IPS DF 6.9 (cell line): ENCODE measurements around the gene TMEM139.
"Not testable (repeated sequence)": the region's sequence is repeated elsewhere in the genome, so short reads cannot be mapped to it uniquely, and the experiment has no call there.

Experiments
- DNase-seq: peaks from one replicate; pipeline ENCODE4 v3.0.0-alpha.2; 2013; ENCODE audit warnings: low read depth, low spot score
- H3K27ac ChIP-seq: one replicate; pipeline ENCODE4 v1.5.1; 2013; ENCODE audit warnings: low read length, control low read depth
- H3K27me3 ChIP-seq: 2 replicates; pipeline ENCODE4 v1.6.1; 2013; ENCODE audit warnings: mild to moderate bottlenecking, low read length; ENCODE audit not compliant: control insufficient read depth, insufficient read depth
- H3K36me3 ChIP-seq: 2 replicates; pipeline ENCODE4 v1.6.1; 2013; ENCODE audit warnings: low read length; ENCODE audit not compliant: control insufficient read depth, insufficient read depth
- H3K4me1 ChIP-seq: 2 replicates; pipeline ENCODE4 v1.6.1; 2013; ENCODE audit warnings: low read length; ENCODE audit not compliant: control insufficient read depth, insufficient read depth
- H3K4me3 ChIP-seq: 2 replicates; pipeline ENCODE4 v1.5.1; 2013; ENCODE audit warnings: mild to moderate bottlenecking, low read length
- H3K9me3 ChIP-seq: 2 replicates; pipeline ENCODE4 v1.6.1; 2013; ENCODE audit warnings: low read length, inconsistent platforms; ENCODE audit not compliant: control insufficient read depth, insufficient read depth
- WGBS: extraction: QIAGEN DNeasy Blood & Tissue Kit; methylation state at CpG from one replicate; pipeline ENCODE4 v1.1.7; 2013; ENCODE audit warnings: mixed read lengths, missing lambda C conversion rate; ENCODE audit not compliant: insufficient read length, insufficient coverage; 5-methylcytosine and 5-hydroxymethylcytosine counted together

The TMEM139 gene

DNA sequence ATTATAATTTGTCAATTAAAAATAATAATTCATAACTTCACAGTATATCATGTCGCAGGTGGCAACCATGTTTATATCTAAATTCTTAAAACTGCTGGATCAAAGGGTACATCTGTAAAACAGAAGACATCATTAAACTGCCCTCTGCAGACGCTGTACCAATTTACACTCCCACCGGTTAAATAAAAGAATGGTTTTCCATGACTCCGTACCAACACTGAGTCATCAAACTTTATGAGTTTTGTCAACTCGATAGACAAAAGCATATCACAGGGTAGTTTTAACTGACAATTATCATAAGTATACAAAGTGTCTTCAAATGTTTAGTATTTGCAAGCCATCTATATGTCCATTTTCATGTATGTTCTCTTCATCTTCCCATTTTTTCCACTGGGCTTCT is 27.3 kb upstream of the TMEM139 start:
- H3K4me3 ChIP-seq: no peak overlapping the region

GRCh38 chr7:143258831-143259230 is 25.9 kb upstream of the TMEM139 start:
- no peak for DNase-seq
- no peaks in the 10 kb centered on the region for H3K36me3 ChIP-seq
- H3K27ac ChIP-seq: no peak overlapping the region
- H3K4me1 ChIP-seq: no peaks in the 10 kb centered on the region
- no peak overlapping the region for H3K4me3 ChIP-seq
- no CpG with 5 or more reads among the region's 2 CpGs for WGBS
- no peaks in the 10 kb centered on the region for H3K27me3 ChIP-seq
- H3K9me3 ChIP-seq: no peaks in the 10 kb centered on the region

More for the DNA sequence above, 27.3 kb upstream of the TMEM139 start:
- DNase-seq: no peak
- Histone ChIP-seq H3K36me3 (no peaks in the 10 kb centered on the region), H3K27me3 (no peaks in the 10 kb centered on the region), H3K27ac (no peak overlapping the region), H3K4me1 (no peaks in the 10 kb centered on the region), H3K9me3 (no peaks in the 10 kb centered on the region)
- WGBS: no CpG with 5 or more reads among the region's 5 CpGs

DNA sequence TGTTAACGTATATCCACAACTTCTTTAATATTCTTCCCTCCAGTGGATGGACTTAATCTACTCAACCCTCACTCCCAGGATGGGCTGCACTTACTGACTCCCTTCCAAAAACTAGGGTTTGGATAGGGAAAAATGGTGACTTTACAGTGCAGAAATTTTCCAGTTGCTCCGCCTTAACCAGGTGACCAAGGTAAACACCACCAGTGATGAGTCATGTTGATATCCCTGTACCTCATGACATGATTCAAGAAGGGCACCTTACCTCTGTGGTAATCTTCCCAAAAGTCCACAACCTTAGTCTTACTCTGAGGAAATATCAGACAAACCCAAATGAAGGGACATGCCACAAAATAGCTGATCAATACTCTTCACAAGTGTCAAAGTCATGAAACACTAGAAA is 25.0 kb upstream of the TMEM139 start:
- Histone ChIP-seq H3K4me1 (no peaks in the 10 kb centered on the region), H3K27ac (no peak overlapping the region)
- no CpG with 5 or more reads among the region's 2 CpGs for WGBS

GRCh38 chr7:143261901-143262300 is 22.9 kb upstream of the TMEM139 start:
- no peak overlapping the region for H3K27ac ChIP-seq
- H3K4me3 ChIP-seq: no peak overlapping the region
- WGBS: no CpG with 5 or more reads among the region's 1 CpG
- no peaks in the 10 kb centered on the region for H3K9me3 ChIP-seq
- DNase-seq: no peak
- H3K4me1 ChIP-seq: no peaks in the 10 kb centered on the region
- H3K27me3 ChIP-seq: no peaks in the 10 kb centered on the region
- H3K36me3 ChIP-seq: no peaks in the 10 kb centered on the region

More for the DNA sequence above, 25.0 kb upstream of the TMEM139 start:
- Histone ChIP-seq H3K27me3 (no peaks in the 10 kb centered on the region), H3K9me3 (no peaks in the 10 kb centered on the region), H3K4me3 (no peak overlapping the region), H3K36me3 (no peaks in the 10 kb centered on the region)
- no peak for DNase-seq

DNA sequence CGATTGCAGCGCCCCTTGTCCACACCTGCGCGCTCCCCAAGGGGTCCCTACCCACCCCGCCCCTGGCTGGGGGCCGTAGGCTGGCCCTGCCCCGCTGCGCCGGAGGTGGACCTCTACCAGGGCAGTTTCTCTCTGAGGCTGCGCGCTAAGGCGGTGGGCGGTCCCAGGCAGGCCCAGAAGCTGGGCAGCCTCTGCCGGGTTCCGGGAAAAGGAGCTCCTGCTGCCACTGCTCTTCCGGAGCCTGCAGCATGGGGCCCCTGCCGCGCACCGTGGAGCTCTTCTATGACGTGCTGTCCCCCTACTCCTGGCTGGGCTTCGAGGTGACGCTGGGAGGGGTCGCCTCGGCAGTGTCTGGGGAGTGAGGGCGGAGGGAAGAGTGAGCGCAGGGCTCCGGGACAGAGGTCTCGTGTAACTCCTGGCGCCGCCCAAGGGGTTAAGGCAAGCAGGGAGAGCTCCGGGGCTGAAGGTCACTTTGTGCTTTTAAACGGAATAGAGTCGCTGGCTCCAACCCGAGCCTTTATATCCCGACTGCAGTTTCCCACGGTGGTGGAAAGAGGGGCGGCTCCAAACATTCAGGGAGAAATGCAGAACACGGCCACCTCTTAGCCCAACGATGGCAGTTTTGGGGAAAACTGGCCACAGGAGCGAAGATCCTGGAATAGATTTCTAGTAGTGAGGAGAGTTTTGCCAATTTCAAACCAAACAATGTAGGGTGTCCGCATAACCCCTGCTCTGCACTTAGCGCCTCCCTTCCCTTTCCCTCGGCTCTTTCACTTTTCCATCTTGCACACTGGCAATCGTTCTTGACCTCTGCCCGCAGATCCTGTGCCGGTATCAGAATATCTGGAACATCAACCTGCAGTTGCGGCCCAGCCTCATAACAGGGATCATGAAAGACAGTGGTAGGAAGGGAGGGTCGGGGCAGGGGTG is 21.2 kb upstream of the TMEM139 start, which contains the start of gene GSTK1:
TSS of gene GSTK1 (plus strand) at position 176 of the 930 bp plus-strand sequence. CDS start at position 249, 73 bp downstream.
- Histone ChIP-seq H3K4me1 (no peaks in the 10 kb centered on the region), H3K27ac (no peak within 1 kb of the TSS), H3K4me3 (peak within 1 kb of the TSS; percentile 49; the same call in 1 of the 2 replicates), H3K36me3 (peaks cover 2% of the 10 kb centered on the region; the same call in 1 of the 2 replicates), H3K27me3 (no peaks in the 10 kb centered on the region), H3K9me3 (no peaks in the 10 kb centered on the region)
- WGBS: no CpG with 5 or more reads among the region's 48 CpGs
- DNase-seq: peak; percentile 25

DNA sequence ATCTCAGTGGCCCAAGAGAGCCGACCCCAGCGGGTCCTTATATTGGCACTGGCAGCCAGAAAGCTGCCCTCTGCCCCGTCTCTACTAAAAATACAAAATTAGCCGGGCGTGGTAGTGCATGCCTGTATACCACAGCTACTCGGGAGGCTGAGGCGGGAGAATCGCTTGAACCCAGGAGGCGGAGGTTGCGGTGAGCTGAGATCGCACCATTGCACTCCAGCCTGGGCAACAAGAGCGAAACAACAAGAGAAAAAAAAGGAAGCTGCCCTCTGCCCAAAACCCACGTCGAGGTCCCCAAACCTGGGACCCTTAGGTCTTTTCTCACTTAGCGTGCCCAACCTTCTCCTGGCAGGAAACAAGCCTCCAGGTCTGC is 20.6 kb upstream of the TMEM139 start:
- H3K4me3 ChIP-seq, H3K9me3 ChIP-seq, H3K27me3 ChIP-seq, H3K27ac ChIP-seq, H3K36me3 ChIP-seq, H3K4me1 ChIP-seq, DNase-seq: not testable (repeated sequence)
- WGBS: no CpG with 5 or more reads among the region's 15 CpGs

- Histone ChIP-seq H3K36me3 (peaks cover 6% of the 10 kb centered on the region; the same call in 1 of the 2 replicates), H3K27me3 (no peaks in the 10 kb centered on the region), H3K4me1 (no peaks in the 10 kb centered on the region), H3K9me3 (no peaks in the 10 kb centered on the region), H3K27ac (no peak overlapping the region), H3K4me3 (no peak overlapping the region)
- WGBS: no CpG with 5 or more reads among the region's 15 CpGs
- DNase-seq: no peak
Observed at GRCh38 chr7:143265017-143265693, 19.6 kb upstream of the TMEM139 start.

- WGBS: no CpG with 5 or more reads among the region's 5 CpGs
Observed at GRCh38 chr7:143269251-143269650, 15.5 kb upstream of the TMEM139 start.

DNA sequence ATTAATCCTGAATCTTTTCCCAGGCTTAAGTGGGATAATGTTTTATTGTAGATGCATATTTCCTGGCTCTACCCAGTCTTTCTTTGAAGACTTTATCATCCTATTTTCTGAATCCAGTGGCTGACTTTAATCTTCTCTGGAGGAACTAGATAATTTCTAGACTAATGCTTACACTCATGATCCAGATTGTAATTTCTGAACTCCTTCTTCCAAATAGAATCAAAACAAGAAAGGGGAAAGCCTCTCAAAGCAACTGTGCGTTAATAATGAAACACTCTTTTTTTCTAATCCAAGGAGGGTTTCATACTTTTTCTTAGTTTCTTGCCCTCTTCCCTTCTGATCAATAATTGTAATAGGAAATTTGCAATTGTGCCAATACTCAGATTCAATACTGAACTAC is 13.5 kb upstream of the TMEM139 start:
- WGBS: no CpG with 5 or more reads among the region's 1 CpG
- Histone ChIP-seq H3K4me3 (no peak overlapping the region), H3K9me3 (no peaks in the 10 kb centered on the region), H3K27ac (no peak overlapping the region), H3K36me3 (peaks cover 6% of the 10 kb centered on the region; the same call in 1 of the 2 replicates), H3K4me1 (no peaks in the 10 kb centered on the region), H3K27me3 (no peaks in the 10 kb centered on the region)
- DNase-seq: no peak

More at GRCh38 chr7:143269251-143269650, 15.5 kb upstream of the TMEM139 start:
- H3K4me1 ChIP-seq: no peaks in the 10 kb centered on the region
- peaks cover 6% of the 10 kb centered on the region; the same call in 1 of the 2 replicates for H3K36me3 ChIP-seq
- DNase-seq: no peak
- H3K9me3 ChIP-seq: no peaks in the 10 kb centered on the region
- H3K27ac ChIP-seq: no peak overlapping the region
- H3K27me3 ChIP-seq: no peaks in the 10 kb centered on the region
- H3K4me3 ChIP-seq: no peak overlapping the region

DNA sequence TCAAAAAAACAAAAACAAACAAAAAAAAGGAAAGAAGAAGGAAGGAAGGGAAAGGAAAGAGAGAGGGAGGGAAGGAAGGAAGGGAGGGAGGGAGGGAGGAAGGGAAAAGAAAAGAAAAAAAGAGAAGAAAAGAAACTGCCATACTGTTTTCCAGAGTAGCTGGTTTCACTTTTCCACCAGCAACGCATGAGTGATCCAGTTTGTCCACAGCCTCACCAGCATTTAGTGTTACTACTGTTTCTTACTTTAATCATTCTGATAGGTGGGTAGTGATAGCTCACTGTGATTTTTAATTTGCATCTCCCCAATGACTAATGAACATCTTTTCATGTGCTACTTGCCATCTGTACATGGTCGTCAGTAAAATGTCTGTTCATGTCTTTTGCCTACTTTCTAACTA is 11.9 kb upstream of the TMEM139 start:
- Histone ChIP-seq H3K27ac (no peak overlapping the region), H3K4me3 (no peak overlapping the region), H3K36me3 (0 out of 2 replicates have a peak, but pooled peaks cover 4% of the 10 kb centered on the region), H3K27me3 (no peaks in the 10 kb centered on the region), H3K9me3 (no peaks in the 10 kb centered on the region), H3K4me1 (no peaks in the 10 kb centered on the region)
- DNase-seq: no peak
- no CpG with 5 or more reads among the region's 2 CpGs for WGBS
